HepG2 (cell line): ENCODE measurements around the gene PFN4. TPM values are rescaled to one million over a fixed set of nuclear protein-coding genes. Genes with fewer than 3 reads are reported as not detected.
A peak's percentile ranks its signal among the peaks of the same experiment; 100 is the strongest.

ENCODE experiments used
- AGO1 ChIP-seq: fragments of 200-400 bp; formaldehyde crosslinking; IDR thresholded peaks from 2 replicates; pipeline ENCODE4 v1.6.1; 2017; ENCODE audit warnings: mild to moderate bottlenecking, low read depth, low read length, moderate library complexity; ENCODE audit not compliant: poor library complexity, severe bottlenecking
- GTF2F1 ChIP-seq: fragments of 150-350 bp; IDR thresholded peaks from 2 replicates; pipeline ENCODE4 v1.6.1; 2014; ENCODE audit warnings: low read length
- HOXA3 ChIP-seq: sonication (generic); formaldehyde crosslinking; IDR thresholded peaks from 2 replicates; pipeline ENCODE4 v1.5.0; 2020; ENCODE audit warnings: missing genetic modification reagents
- KDM5B ChIP-seq: sonication (generic); formaldehyde crosslinking; IDR thresholded peaks from 2 replicates; pipeline ENCODE4 v1.4.0; 2020; ENCODE audit warnings: missing genetic modification reagents, mild to moderate bottlenecking, borderline replicate concordance
- MBNL3 ChIP-seq: fragments of 250-450 bp; sonication (Bioruptor Pico); conservative IDR thresholded peaks from 2 replicates; pipeline ENCODE4 v1.8.0; 2022; ENCODE audit warnings: mild to moderate bottlenecking, inconsistent platforms
- NR2F1 ChIP-seq, 2 experiments: fragments of 450-650 bp in 1 of 2; formaldehyde crosslinking in 1 of 2; IDR thresholded peaks; 2 replicates each; pipeline versions ENCODE4 v1.5.0 to v1.6.1; 2016 to 2020; ENCODE audit warnings: mild to moderate bottlenecking in 1 of 2, missing compliant biosample characterization in 1 of 2, missing genetic modification reagents in 1 of 2, moderate library complexity in 1 of 2
- NR2F6 ChIP-seq, 2 experiments: IDR thresholded peaks; 2 replicates each; pipeline ENCODE4 v1.6.1; 2016; ENCODE audit warnings: antibody characterized with exemption in 1 of 2, mild to moderate bottlenecking in 1 of 2
- PCBP2 ChIP-seq: fragments of 200-400 bp; formaldehyde crosslinking; optimal IDR thresholded peaks from 2 replicates; pipeline ENCODE3; 2018; ENCODE audit warnings: low read length, low read depth; ENCODE audit not compliant: poor library complexity, severe bottlenecking
- SALL1 ChIP-seq: sonication (generic); formaldehyde crosslinking; IDR thresholded peaks from 2 replicates; pipeline ENCODE4 v1.8.0; 2022; ENCODE audit warnings: mild to moderate bottlenecking, missing genetic modification reagents
- ZNF260 ChIP-seq: sonication (generic); formaldehyde crosslinking; IDR thresholded peaks from 2 replicates; pipeline ENCODE4 v1.4.0; 2020; ENCODE audit warnings: missing genetic modification reagents, low read depth, mild to moderate bottlenecking, borderline replicate concordance
- ZNF546 ChIP-seq: sonication (generic); formaldehyde crosslinking; conservative IDR thresholded peaks from 2 replicates; pipeline ENCODE4 v1.8.1; 2023; ENCODE audit warnings: mild to moderate bottlenecking, missing genetic modification reagents
- ZNF7 ChIP-seq: IDR thresholded peaks from 2 replicates; pipeline ENCODE4 v1.6.1; 2016; ENCODE audit warnings: missing biosample characterization, missing genetic modification reagents
- ZNF841 ChIP-seq: sonication (generic); formaldehyde crosslinking; IDR thresholded peaks from 2 replicates; pipeline ENCODE4 v1.8.1; 2023; ENCODE audit warnings: missing genetic modification reagents, borderline replicate concordance
- polyA plus RNA-seq, 8 experiments: library from polyadenylated mRNA; depleted of rRNA in 3 of 8; stranded (reverse) in 7 of 8; unstranded in 1 of 8; fragments of >200 nt; fragmentation: Illumina TruSeq in 4 of 8; extraction: Trizol in 4 of 8; gene quantifications; 2 replicates each; pipeline versions ENCODE4 v1.2.1 to v1.2.3, GENCODE V29; 2011 to 2016; ENCODE audit warnings: low read depth in 4 of 8, missing spikeins in 1 of 8, mixed read lengths in 1 of 8; ENCODE audit not compliant: insufficient read depth in 1 of 8
- total RNA-seq, 5 experiments: library from RNA; depleted of rRNA; stranded (reverse); fragments of >200 nt; fragmentation: Illumina TruSeq; extraction: Trizol; gene quantifications; 2 replicates each; pipeline ENCODE4 v1.2.3, GENCODE V29; 2016; ENCODE audit warnings: low read depth in 1 of 5
- TF ChIP-seq, protein P1 (sequence below): sonication (generic); formaldehyde crosslinking; IDR thresholded peaks from 2 replicates; pipeline ENCODE4 v1.4.0; 2020; ENCODE audit warnings: missing genetic modification reagents
- TF ChIP-seq, protein P2 (sequence below): sonication (generic); formaldehyde crosslinking; IDR thresholded peaks from 2 replicates; pipeline ENCODE4 v1.4.0; 2020; ENCODE audit warnings: missing genetic modification reagents, mild to moderate bottlenecking, borderline replicate concordance
- TF ChIP-seq, protein P3 (sequence below): sonication (generic); formaldehyde crosslinking; IDR thresholded peaks from 2 replicates; pipeline ENCODE4 v1.9.0; 2021; ENCODE audit warnings: missing genetic modification reagents, borderline replicate concordance
- TF ChIP-seq, protein P4 (sequence below): sonication (generic); formaldehyde crosslinking; IDR thresholded peaks from 2 replicates; pipeline ENCODE4 v1.5.1; 2020; ENCODE audit warnings: mild to moderate bottlenecking, missing genetic modification reagents, borderline replicate concordance
- TF ChIP-seq, protein P5 (sequence below): sonication (generic); formaldehyde crosslinking; IDR thresholded peaks from 2 replicates; pipeline ENCODE4 v1.5.0; 2020; ENCODE audit warnings: missing genetic modification reagents

The PFN4 gene
- total and polyA plus RNA-seq, 2 of the 13 experiments (the other 11 are each of a cell fraction or from before 2014, with no cell fraction given): 0.12 to 0.20 TPM

DNA sequence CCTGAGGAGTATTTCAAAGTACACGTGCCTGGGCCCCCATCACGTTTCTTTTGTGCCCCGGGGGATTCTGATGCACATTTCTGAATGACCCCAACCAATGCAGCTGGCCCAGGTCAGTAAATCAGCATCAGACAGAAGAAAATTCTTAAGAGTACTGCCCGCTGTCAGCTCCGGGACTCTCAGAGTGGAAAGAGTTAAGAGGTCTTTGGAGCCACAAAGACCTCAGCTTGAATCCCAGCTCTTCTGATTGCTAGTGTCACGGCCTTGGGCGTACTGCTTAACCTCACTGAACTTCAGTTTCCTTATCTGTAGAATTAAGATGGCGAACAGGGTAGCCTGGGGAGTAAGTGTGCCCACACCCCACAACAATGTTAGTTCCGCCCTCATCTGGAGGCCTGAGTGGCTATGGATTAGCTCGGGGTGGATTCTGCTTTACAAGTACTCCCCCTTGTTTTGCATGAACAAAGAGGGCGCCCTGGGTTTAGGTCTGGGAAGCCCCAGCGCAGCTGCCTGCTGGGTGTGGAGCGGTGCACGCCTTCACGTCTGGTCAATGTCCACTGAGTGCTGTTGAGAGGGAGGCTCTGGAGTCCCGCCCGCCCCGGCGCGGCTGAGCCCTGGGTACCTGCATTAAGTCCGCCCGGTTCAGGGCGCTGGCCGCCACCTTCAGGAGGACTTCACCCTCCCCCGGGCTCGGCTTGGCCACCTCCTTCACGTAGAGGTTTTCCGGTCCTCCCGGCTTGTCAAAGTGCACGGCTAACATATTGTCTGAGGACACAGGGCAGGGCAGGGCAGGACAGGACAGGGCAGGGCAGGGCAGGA, 39.4 kb downstream of the PFN4 start (continued):
- TF ChIP-seq, protein P1, sequence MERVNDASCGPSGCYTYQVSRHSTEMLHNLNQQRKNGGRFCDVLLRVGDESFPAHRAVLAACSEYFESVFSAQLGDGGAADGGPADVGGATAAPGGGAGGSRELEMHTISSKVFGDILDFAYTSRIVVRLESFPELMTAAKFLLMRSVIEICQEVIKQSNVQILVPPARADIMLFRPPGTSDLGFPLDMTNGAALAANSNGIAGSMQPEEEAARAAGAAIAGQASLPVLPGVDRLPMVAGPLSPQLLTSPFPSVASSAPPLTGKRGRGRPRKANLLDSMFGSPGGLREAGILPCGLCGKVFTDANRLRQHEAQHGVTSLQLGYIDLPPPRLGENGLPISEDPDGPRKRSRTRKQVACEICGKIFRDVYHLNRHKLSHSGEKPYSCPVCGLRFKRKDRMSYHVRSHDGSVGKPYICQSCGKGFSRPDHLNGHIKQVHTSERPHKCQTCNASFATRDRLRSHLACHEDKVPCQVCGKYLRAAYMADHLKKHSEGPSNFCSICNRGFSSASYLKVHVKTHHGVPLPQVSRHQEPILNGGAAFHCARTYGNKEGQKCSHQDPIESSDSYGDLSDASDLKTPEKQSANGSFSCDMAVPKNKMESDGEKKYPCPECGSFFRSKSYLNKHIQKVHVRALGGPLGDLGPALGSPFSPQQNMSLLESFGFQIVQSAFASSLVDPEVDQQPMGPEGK (CRISPR knock-in tag): peak; percentile 84
- TF ChIP-seq MBNL3: no peak
- TF ChIP-seq ZNF546: peak; percentile 96
- TF ChIP-seq, protein P2, sequence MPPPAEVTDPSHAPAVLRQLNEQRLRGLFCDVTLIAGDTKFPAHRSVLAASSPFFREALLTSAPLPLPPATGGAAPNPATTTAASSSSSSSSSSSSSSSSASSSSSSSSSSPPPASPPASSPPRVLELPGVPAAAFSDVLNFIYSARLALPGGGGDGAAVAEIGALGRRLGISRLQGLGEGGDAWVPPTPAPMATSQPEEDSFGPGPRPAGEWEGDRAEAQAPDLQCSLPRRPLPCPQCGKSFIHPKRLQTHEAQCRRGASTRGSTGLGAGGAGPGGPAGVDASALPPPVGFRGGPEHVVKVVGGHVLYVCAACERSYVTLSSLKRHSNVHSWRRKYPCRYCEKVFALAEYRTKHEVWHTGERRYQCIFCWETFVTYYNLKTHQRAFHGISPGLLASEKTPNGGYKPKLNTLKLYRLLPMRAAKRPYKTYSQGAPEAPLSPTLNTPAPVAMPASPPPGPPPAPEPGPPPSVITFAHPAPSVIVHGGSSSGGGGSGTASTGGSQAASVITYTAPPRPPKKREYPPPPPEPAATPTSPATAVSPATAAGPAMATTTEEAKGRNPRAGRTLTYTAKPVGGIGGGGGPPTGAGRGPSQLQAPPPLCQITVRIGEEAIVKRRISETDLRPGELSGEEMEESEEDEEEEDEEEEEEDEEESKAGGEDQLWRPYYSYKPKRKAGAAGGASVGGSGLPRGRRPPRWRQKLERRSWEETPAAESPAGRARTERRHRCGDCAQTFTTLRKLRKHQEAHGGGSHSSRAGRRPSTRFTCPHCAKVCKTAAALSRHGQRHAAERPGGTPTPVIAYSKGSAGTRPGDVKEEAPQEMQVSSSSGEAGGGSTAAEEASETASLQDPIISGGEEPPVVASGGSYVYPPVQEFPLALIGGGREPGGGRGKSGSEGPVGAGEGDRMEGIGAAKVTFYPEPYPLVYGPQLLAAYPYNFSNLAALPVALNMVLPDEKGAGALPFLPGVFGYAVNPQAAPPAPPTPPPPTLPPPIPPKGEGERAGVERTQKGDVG: peak; percentile 72; the same call in 1 of the 2 replicates
- TF ChIP-seq NR2F6 (IDR thresholded peaks at IDR 0.05): 0 out of 2 replicates have a peak, but pooled peaks have one; percentile 23
- peak; percentile 6; the same call in 1 of the 2 replicates for TF ChIP-seq NR2F6 (CRISPR knock-in tag; IDR thresholded peaks at IDR 0.05)
- 0 out of 2 replicates have a peak, but pooled peaks have one; percentile 80 for TF ChIP-seq ZNF260 (CRISPR knock-in tag)
- peak; percentile 85; the same call in 1 of the 2 replicates for TF ChIP-seq KDM5B (CRISPR knock-in tag)
- TF ChIP-seq HOXA3 (CRISPR knock-in tag): peak; percentile 73; the same call in 1 of the 2 replicates
- TF ChIP-seq PCBP2: no peak
- TF ChIP-seq ZNF7 (CRISPR knock-in tag): no peak
- TF ChIP-seq, protein P3, sequence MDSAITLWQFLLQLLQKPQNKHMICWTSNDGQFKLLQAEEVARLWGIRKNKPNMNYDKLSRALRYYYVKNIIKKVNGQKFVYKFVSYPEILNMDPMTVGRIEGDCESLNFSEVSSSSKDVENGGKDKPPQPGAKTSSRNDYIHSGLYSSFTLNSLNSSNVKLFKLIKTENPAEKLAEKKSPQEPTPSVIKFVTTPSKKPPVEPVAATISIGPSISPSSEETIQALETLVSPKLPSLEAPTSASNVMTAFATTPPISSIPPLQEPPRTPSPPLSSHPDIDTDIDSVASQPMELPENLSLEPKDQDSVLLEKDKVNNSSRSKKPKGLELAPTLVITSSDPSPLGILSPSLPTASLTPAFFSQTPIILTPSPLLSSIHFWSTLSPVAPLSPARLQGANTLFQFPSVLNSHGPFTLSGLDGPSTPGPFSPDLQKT: no peak
- peak; percentile 76 for TF ChIP-seq AGO1
- TF ChIP-seq SALL1 (CRISPR knock-in tag): no peak; the same call in 1 of the 2 replicates
- TF ChIP-seq NR2F1 (CRISPR knock-in tag; IDR thresholded peaks at IDR 0.05): no peak; a peak in 1 of 4 replicates
- TF ChIP-seq, protein P4, sequence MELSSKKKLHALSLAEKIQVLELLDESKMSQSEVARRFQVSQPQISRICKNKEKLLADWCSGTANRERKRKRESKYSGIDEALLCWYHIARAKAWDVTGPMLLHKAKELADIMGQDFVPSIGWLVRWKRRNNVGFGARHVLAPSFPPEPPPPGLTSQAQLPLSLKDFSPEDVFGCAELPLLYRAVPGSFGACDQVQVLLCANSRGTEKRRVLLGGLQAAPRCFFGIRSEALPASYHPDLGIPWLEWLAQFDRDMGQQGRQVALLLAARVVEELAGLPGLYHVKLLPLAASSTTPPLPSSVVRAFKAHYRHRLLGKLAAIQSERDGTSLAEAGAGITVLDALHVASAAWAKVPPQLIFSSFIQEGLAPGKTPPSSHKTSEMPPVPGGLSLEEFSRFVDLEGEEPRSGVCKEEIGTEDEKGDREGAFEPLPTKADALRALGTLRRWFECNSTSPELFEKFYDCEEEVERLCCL (CRISPR knock-in tag): peak; percentile 94; the same call in 1 of the 2 replicates
- TF ChIP-seq GTF2F1: no peak
- TF ChIP-seq, protein P5, sequence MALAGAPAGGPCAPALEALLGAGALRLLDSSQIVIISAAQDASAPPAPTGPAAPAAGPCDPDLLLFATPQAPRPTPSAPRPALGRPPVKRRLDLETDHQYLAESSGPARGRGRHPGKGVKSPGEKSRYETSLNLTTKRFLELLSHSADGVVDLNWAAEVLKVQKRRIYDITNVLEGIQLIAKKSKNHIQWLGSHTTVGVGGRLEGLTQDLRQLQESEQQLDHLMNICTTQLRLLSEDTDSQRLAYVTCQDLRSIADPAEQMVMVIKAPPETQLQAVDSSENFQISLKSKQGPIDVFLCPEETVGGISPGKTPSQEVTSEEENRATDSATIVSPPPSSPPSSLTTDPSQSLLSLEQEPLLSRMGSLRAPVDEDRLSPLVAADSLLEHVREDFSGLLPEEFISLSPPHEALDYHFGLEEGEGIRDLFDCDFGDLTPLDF (CRISPR knock-in tag): peak; percentile 43; the same call in 1 of the 2 replicates
- TF ChIP-seq ZNF841 (CRISPR knock-in tag): no peak; the same call in 1 of the 2 replicates
